Neutrophil (primary cell): ENCODE results near the gene CXCL1.

Experiments used
- H3K27ac ChIP-seq: fragments of 200-600 bp; sonication (generic); 2 replicates; pipeline ENCODE4 v1.5.1; 2016; ENCODE audit warnings: mild to moderate bottlenecking, moderate library complexity
- H3K27me3 ChIP-seq: fragments of 200-600 bp; sonication (generic); 2 replicates; pipeline ENCODE4 v1.6.0; 2016; ENCODE audit warnings: mild to moderate bottlenecking
- H3K36me3 ChIP-seq: fragments of 200-600 bp; sonication (generic); 2 replicates; pipeline ENCODE4 v1.5.1; 2017
- H3K4me1 ChIP-seq, 2 experiments: fragments of 200-600 bp in 1 of 2; sonication (generic) in 1 of 2; 1 replicate in 1 of 2; 2 replicates in 1 of 2; pipeline versions ENCODE4 v1.5.1 to v1.6.1; 2013 to 2016; ENCODE audit warnings: low read depth in 1 of 2, low read length in 1 of 2, mild to moderate bottlenecking in 1 of 2, moderate library complexity in 1 of 2; ENCODE audit not compliant: control insufficient read depth in 1 of 2, insufficient read depth in 1 of 2
- H3K4me3 ChIP-seq, 2 experiments: fragments of 200-600 bp in 1 of 2; sonication (generic) in 1 of 2; 1 replicate in 1 of 2; 2 replicates in 1 of 2; pipeline ENCODE4 v1.5.1; 2013 to 2016; ENCODE audit warnings: low read depth in 1 of 2, low read length in 1 of 2, mild to moderate bottlenecking in 1 of 2, moderate library complexity in 1 of 2
- H3K9me3 ChIP-seq: fragments of 200-600 bp; sonication (generic); 2 replicates; pipeline ENCODE4 v1.5.1; 2016
- CTCF ChIP-seq: fragments of 200-600 bp; sonication (generic); IDR thresholded peaks from 2 replicates; pipeline ENCODE4 v1.5.1; 2016; ENCODE audit warnings: antibody characterized with exemption

Gene CXCL1

GRCh38 chr4:73865431-73866096 is 3.6 kb upstream of the CXCL1 start:
- Histone ChIP-seq H3K4me1 (peaks cover 54 to 62% of the 10 kb centered on the region in 2 experiments), H3K4me3 (no peak overlapping the region), H3K9me3 (no peaks in the 10 kb centered on the region), H3K27me3 (no peaks in the 10 kb centered on the region), H3K27ac (peak overlapping the region; percentile 73), H3K36me3 (no peaks in the 10 kb centered on the region)
- TF ChIP-seq CTCF, result no peak

GRCh38 chr4:73866246-73866645 is 2.9 kb upstream of the CXCL1 start:
- Histone ChIP-seq H3K4me3 (no peak overlapping the region), H3K9me3 (no peaks in the 10 kb centered on the region), H3K27me3 (no peaks in the 10 kb centered on the region), H3K27ac (peak overlapping the region; percentile 73), H3K36me3 (no peaks in the 10 kb centered on the region), H3K4me1 (peaks cover 56 to 69% of the 10 kb centered on the region in 2 experiments)
- TF ChIP-seq CTCF, result no peak

- H3K27me3 ChIP-seq, result no peaks in the 10 kb centered on the region
- no peaks in the 10 kb centered on the region for H3K36me3 ChIP-seq
- H3K4me1 ChIP-seq, result peaks cover 71 to 84% of the 10 kb centered on the region in 2 experiments
- H3K4me3 ChIP-seq, result peak overlapping the region; percentile 82 to 92
- no peak for TF ChIP-seq CTCF
- H3K27ac ChIP-seq, result peak overlapping the region; percentile 98
- H3K9me3 ChIP-seq, result no peaks in the 10 kb centered on the region
Measured at GRCh38 chr4:73867783-73868182, 1.4 kb upstream of the CXCL1 start.

GRCh38 chr4:73868206-73869129 is 725 bp upstream of the CXCL1 start:
- H3K27ac ChIP-seq, result peak overlapping the region; percentile 98
- H3K4me3 ChIP-seq, result peak overlapping the region; percentile 82 to 92
- peaks cover 71 to 88% of the 10 kb centered on the region in 2 experiments for H3K4me1 ChIP-seq

GRCh38 chr4:73870260-73870659 is 1.1 kb downstream of the CXCL1 start:
- peak overlapping the region; percentile 98 for H3K27ac ChIP-seq

More at GRCh38 chr4:73868206-73869129, 725 bp upstream of the CXCL1 start:
- no peaks in the 10 kb centered on the region for H3K9me3 ChIP-seq
- H3K27me3 ChIP-seq, result no peaks in the 10 kb centered on the region
- H3K36me3 ChIP-seq, result no peaks in the 10 kb centered on the region
- TF ChIP-seq CTCF, result no peak

More at GRCh38 chr4:73870260-73870659, 1.1 kb downstream of the CXCL1 start:
- no peaks in the 10 kb centered on the region for H3K27me3 ChIP-seq
- peaks cover 71 to 88% of the 10 kb centered on the region in 2 experiments for H3K4me1 ChIP-seq
- peak overlapping the region; percentile 82 to 92 for H3K4me3 ChIP-seq
- H3K36me3 ChIP-seq, result no peaks in the 10 kb centered on the region
- H3K9me3 ChIP-seq, result no peaks in the 10 kb centered on the region
- peak; percentile 6 for TF ChIP-seq CTCF
